GM18508 (cell line): ENCODE data around the gene PTCHD4.
"Not testable (repeated sequence)": the region's sequence is repeated elsewhere in the genome, so short reads cannot be mapped to it uniquely, and the experiment has no call there.

Source experiments
- ATAC-seq: cut with Tn5 transposase; IDR thresholded peaks from one replicate; pipeline ENCODE4 v1.9.1; 2021; ENCODE audit warnings: moderate number of reproducible peaks; ENCODE audit not compliant: insufficient read depth, unreplicated experiment

Gene PTCHD4

GRCh38 chr6:48111143-48111506, at the start of gene PTCHD4:
TSS of gene PTCHD4 (minus strand) at chr6:48111197. CDS start at chr6:48068957, 42,240 bp downstream.
- ATAC-seq = no peak

GRCh38 chr6:48151142-48151541, 40.1 kb upstream of the PTCHD4 start:
- no peak for ATAC-seq

DNA sequence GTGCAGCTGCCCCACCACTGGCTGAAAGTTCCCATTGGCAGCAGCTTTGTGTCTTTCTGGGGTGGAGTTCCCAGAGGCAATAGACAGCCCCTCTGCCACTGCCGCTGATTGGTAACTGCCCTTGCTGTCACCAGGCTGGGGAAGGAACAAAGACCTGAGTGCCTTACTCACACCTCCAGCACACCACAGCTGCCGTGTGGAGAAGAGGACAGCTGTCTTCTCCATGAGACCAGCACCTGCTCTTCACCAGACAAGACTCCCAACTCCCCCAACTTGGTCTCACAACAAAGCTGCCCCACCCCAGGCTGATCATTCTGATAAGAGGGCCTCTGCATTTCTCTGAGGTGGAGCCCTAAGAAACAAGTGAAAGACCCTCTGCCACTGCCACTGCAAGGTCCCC, 39.7 kb upstream of the PTCHD4 start:
- no peak for ATAC-seq

DNA sequence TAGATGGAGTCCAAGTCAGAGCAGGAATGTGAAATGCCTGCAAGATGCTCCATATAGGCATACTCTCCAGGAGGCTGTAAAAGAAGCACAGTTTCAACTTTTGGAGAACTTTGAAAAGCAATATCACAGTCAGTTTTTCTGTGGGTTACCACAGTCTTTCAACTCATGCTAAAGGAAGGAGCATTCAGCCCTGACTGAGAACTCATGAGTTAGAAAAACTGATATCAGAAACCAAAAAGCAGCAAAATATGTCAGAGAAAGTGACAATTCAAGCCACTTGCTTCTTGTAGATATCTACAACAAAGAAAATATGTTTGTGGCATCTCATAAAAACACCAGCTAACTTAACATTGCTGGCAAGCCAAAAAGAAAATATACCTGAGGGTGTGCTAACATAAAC, 36.1 kb upstream of the PTCHD4 start:
- no peak for ATAC-seq

- no peak for ATAC-seq
Measured at GRCh38 chr6:48144021-48144420, 33.0 kb upstream of the PTCHD4 start.

DNA sequence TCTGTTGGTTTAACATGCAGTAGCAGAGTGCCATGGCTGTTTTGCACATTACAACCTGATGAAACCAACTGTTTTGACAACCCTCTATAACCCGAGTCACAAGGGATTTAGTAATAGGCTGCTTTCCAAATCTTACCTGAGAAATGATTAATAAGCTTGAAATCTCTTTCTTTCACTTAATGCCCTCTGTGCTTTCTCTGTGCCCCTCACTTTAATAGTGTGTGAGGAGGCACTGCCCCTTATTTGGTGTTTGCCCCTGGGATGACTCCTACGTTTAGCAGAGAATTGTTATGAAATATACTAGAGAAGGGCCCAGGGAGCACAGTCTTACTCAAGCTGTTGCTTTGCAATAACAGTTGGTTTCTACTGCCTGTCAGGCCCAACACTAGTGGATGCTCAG, 31.0 kb upstream of the PTCHD4 start:
- ATAC-seq = no peak

DNA sequence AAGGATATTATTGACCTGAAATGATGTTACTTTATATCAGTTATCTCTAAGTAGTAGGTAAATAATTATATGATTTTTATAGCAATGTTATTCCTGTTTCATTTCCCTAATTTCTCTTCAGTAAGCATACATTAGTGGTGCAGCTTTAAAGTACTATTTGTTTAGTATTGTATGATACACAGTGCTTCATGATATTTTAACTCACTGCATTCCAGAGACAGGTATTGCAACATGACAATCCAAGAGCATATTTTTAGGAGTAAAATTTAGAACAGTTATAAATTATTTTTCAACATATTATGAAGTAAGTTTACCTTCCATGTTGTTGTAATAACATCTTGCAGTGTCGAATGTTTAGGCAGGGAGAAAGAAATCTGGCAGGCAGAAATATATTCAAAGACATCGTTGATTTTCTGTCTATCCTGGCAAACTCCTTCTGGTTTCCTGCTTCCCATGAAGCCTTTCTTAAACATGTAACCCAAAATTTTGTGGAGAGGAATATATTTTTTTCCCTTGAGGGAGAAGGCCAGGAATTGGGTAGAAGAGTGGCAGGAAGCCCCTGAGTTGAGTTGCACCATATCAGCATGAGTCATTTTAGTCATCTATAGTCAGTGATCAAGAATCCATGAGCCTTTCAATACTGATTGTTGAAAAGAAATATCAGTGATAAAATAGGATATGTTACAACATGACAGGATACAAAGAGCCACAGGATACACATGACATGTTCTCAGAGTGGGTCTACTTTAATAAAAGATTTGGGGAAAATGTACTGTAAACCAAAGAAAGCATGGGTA, 29.0 kb upstream of the PTCHD4 start:
- ATAC-seq = no peak

- no peak for ATAC-seq
Measured at GRCh38 chr6:48136856-48137255, 25.9 kb upstream of the PTCHD4 start.

- ATAC-seq = no peak
Measured at GRCh38 chr6:48135323-48136084, 24.5 kb upstream of the PTCHD4 start.

- ATAC-seq = no peak
Measured at GRCh38 chr6:48134246-48134645, 23.2 kb upstream of the PTCHD4 start.

DNA sequence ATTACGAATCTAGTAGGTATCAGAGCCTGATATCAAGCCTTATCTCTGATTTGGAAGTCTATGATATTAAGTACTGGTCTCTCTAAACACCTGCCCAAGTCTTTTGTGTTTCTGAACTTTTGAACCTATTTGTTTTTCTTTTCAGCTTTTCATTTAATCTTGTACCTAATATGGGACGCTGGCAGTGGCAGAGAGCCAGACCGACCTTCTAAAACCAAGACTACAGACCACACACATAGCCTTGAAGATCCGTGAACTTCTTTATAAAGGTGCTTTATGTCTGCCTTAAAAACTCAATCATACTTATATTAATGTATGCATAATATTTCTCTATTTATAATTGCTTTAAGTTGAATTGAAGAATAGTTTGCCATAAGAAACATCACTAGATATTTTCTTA, 12.6 kb upstream of the PTCHD4 start:
- ATAC-seq = no peak

- not testable (repeated sequence) for ATAC-seq
Measured at GRCh38 chr6:48121983-48122749, 11.2 kb upstream of the PTCHD4 start.

DNA sequence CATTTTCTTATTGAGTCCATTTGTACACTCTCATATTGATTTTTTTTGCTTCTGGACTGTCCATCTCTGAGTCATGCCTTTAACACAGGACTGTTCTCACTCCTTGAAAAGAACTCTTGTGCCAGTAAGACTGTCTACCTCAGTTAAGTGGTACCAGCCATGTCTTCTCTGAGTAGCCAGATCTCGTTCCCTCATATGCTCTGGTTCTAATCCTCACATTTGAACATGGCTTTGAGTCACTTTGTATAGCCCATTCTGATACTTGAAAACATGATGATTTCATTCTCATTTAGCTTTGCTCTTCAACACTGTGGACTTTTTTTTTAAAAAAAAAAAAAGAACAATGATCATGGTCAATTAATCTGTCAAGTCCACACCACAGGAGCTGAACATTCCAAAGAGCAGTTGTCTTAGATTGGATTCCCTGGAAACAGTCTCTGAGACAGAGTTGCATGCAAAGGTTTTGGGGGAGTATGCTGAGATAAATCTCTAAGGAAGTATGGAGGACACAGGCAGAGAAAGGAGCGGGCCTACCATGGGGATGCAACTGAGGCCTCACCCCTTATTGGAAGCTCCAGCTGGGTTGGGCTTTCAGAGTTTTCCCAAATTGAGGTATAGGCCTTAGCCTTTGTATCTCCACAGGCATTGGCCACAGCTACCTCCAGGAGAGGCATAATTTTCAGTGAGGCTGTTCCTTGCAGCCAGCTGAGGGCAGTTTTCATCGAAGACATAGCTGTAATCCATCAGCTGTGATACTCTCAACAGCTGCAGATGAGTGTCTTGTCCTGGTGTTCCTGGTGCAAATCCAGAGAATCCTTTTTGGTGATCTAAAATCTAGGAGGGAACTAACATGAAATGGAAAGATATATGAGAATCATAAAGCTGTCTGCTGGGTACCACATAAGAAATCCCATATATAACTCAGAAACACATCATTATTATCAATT, 6.0 kb upstream of the PTCHD4 start:
- ATAC-seq = no peak

DNA sequence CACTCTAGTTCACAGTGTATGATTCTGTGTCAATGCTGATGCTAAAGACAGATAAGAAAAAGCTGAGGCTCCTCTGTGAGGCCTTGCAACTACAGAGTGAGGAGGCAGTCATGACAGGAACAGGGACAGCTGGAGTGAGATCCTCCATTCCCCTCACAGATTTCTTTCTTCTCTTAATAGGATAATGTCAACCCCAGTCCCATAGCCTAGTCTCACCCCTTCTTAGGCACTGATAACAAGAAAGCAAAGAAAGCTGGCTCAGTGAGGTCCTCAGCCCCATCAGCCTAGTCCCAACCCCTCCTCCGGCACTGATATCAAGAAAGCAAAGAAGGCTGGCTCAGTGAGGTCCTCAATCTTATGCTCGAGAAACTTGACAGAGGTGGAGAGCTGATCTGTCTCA, 2.1 kb upstream of the PTCHD4 start:
- no peak for ATAC-seq

DNA sequence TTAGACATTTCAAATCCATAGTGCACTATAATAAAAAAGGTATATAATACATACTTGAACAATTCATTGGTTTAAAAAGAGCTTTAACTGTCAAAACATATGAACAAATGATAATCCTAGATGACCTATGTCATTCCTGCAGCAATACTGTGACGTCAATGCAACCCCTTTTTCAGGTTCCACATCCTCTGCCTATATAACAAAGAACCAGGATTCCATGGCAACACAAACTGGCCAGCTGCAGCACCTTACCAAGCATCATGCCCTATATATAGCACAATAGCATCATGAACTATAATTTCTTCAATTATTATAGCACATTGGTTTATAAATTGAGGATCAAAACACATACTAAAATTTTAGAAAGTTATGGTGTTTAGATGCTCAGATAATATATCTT, 578 bp upstream of the PTCHD4 start:
- ATAC-seq = no peak

GRCh38 chr6:48110436-48111142, 408 bp downstream of the PTCHD4 start:
- no peak for ATAC-seq

- ATAC-seq = no peak
Measured at GRCh38 chr6:48109944-48110343, 1.1 kb downstream of the PTCHD4 start.

GRCh38 chr6:48102476-48103195, 8.4 kb downstream of the PTCHD4 start:
- ATAC-seq = not testable (repeated sequence)

- ATAC-seq = peak; percentile 89
Measured at GRCh38 chr6:48101290-48101689, 9.7 kb downstream of the PTCHD4 start.
